Measurements from ENCODE around the gene VWA5A.

VWA5A gene

GRCh38 chr11:124114942-124115781, at the start of gene VWA5A:
VWA5A (plus strand) TSS chr11:124115450; CDS start chr11:124117512, 2,062 bp downstream.
- peak; percentile 35 for DNase-seq

- no peak for DNase-seq
Observed at GRCh38 chr11:124068601-124069110, 46.6 kb upstream of the VWA5A start.

- peak; percentile 20 for DNase-seq
Observed at GRCh38 chr11:124069429-124070401, 45.5 kb upstream of the VWA5A start.

- DNase-seq, result peak; percentile 23
Observed at GRCh38 chr11:124070915-124071622, 44.2 kb upstream of the VWA5A start.

GRCh38 chr11:124071623-124071948, 43.7 kb upstream of the VWA5A start:
- no peak for DNase-seq

- no peak for DNase-seq
Observed at GRCh38 chr11:124072147-124072546, 43.1 kb upstream of the VWA5A start.

GRCh38 chr11:124074554-124074953, 40.7 kb upstream of the VWA5A start:
- DNase-seq, result no peak

- DNase-seq, result no peak
Observed at GRCh38 chr11:124075492-124075840, 39.8 kb upstream of the VWA5A start.

- DNase-seq, result no peak
Observed at GRCh38 chr11:124075841-124076651, 39.2 kb upstream of the VWA5A start.

GRCh38 chr11:124077266-124077665, 38.0 kb upstream of the VWA5A start:
- DNase-seq, result no peak

GRCh38 chr11:124078591-124078990, 36.7 kb upstream of the VWA5A start:
- DNase-seq, result no peak

- DNase-seq, result no peak
Observed at GRCh38 chr11:124079631-124080326, 35.5 kb upstream of the VWA5A start.

- no peak for DNase-seq
Observed at GRCh38 chr11:124080327-124081001, 34.8 kb upstream of the VWA5A start.

GRCh38 chr11:124081483-124081882, 33.8 kb upstream of the VWA5A start:
- DNase-seq, result no peak

GRCh38 chr11:124082371-124082770, 32.9 kb upstream of the VWA5A start:
- no peak for DNase-seq

- DNase-seq, result no peak
Observed at GRCh38 chr11:124085583-124085982, 29.7 kb upstream of the VWA5A start.

GRCh38 chr11:124085997-124086846, 29.0 kb upstream of the VWA5A start:
- no peak for DNase-seq

- DNase-seq, result no peak
Observed at GRCh38 chr11:124090996-124091395, 24.3 kb upstream of the VWA5A start.

GRCh38 chr11:124093330-124093729, 21.9 kb upstream of the VWA5A start:
- DNase-seq, result no peak

- no peak for DNase-seq
Observed at GRCh38 chr11:124094731-124095130, 20.5 kb upstream of the VWA5A start.

All from NK-92 treated with Interleukin-12 subunit alpha and Interleukin-12 subunit beta, amount 100 ng/mL, for 24 hours (cell line).